GM19328 (cell line): ENCODE data around the gene ASIC2.
"Not testable (repeated sequence)": the region's sequence is repeated elsewhere in the genome, so short reads cannot be mapped to it uniquely, and the experiment has no call there.

Source experiments
- ATAC-seq: cut with Tn5 transposase; IDR thresholded peaks from one replicate; pipeline ENCODE4 v1.9.1; 2021; ENCODE audit warnings: mild to moderate bottlenecking, moderate library complexity; ENCODE audit not compliant: unreplicated experiment

Gene ASIC2

GRCh38 chr17:32992321-32993033 is 300.6 kb downstream of the ASIC2 start:
- ATAC-seq, result no peak

GRCh38 chr17:32988481-32989101 is 304.5 kb downstream of the ASIC2 start:
- no peak for ATAC-seq

GRCh38 chr17:32987868-32988267 is 305.2 kb downstream of the ASIC2 start:
- not testable (repeated sequence) for ATAC-seq

- not testable (repeated sequence) for ATAC-seq
These were observed 305.7 kb downstream of the ASIC2 start for GRCh38 chr17:32987453-32987805.

- ATAC-seq, result no peak
These were observed 307.9 kb downstream of the ASIC2 start for GRCh38 chr17:32985050-32985756.

- not testable (repeated sequence) for ATAC-seq
These were observed 311.5 kb downstream of the ASIC2 start for GRCh38 chr17:32981611-32982010.

GRCh38 chr17:32980230-32980629 is 312.9 kb downstream of the ASIC2 start:
- ATAC-seq, result no peak

- ATAC-seq, result no peak
These were observed 316.5 kb downstream of the ASIC2 start for GRCh38 chr17:32976605-32977004.

- no peak for ATAC-seq
These were observed 317.0 kb downstream of the ASIC2 start for GRCh38 chr17:32976131-32976530.

- ATAC-seq, result no peak
These were observed 321.9 kb downstream of the ASIC2 start for GRCh38 chr17:32971171-32971570.

- no peak for ATAC-seq
These were observed 322.8 kb downstream of the ASIC2 start for GRCh38 chr17:32970281-32970680.

GRCh38 chr17:32969231-32969630 is 323.9 kb downstream of the ASIC2 start:
- ATAC-seq, result not testable (repeated sequence)

GRCh38 chr17:32964541-32964940 is 328.6 kb downstream of the ASIC2 start:
- ATAC-seq, result no peak
